ENCODE results near the gene GPR78.

The GPR78 gene

DNA sequence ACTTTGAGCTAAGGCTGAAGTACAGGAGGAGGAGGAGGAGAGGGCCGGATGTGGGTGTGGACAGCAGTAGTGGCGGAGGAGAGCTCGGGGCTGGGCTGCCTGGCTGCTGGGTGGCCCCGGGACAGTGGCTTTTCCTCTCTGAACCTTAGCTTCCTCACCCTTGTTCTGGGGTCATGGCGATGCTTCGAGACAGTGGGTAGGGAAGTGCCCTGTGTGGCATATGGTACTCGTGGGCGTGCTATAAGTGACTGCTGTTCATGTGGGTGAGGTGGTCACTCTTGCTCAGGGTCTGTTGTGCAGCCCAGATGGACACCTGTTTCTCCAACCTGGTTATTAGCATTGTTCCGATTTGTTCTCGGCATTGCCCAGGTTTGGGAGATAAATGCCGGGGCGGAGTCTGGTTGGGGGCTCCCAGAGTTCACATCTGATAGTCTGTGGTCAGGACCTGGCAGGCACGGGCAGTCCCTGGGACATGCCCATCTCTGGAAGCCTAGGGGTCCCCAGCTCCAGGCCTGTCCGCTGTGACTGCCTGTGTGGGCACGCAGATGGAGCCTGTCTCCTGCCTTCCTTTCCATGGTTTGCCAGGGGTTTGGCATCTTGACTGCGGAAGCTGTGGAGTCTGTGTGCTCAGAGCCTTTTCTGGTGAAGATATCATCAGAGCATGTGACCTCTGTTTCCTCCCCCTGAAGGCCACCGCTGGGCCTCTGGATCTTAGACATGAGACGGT is 7.4 kb downstream of the GPR78 start:
- H3F3A ChIP-seq (ENCODE audit: insufficient read depth, low read length), result no peaks in the 10 kb centered on the region
- H3K9me2 ChIP-seq (ENCODE audit: low read depth, low read length), result no peaks in the 10 kb centered on the region
- no peaks in the 10 kb centered on the region for H3K79me2 ChIP-seq (ENCODE audit: insufficient read depth, low read length)
- TF ChIP-seq, protein P1, sequence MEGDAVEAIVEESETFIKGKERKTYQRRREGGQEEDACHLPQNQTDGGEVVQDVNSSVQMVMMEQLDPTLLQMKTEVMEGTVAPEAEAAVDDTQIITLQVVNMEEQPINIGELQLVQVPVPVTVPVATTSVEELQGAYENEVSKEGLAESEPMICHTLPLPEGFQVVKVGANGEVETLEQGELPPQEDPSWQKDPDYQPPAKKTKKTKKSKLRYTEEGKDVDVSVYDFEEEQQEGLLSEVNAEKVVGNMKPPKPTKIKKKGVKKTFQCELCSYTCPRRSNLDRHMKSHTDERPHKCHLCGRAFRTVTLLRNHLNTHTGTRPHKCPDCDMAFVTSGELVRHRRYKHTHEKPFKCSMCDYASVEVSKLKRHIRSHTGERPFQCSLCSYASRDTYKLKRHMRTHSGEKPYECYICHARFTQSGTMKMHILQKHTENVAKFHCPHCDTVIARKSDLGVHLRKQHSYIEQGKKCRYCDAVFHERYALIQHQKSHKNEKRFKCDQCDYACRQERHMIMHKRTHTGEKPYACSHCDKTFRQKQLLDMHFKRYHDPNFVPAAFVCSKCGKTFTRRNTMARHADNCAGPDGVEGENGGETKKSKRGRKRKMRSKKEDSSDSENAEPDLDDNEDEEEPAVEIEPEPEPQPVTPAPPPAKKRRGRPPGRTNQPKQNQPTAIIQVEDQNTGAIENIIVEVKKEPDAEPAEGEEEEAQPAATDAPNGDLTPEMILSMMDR (IDR thresholded peaks at IDR 0.05; ENCODE audit: low read length), result no peak
- TF ChIP-seq EZH2 (IDR thresholded peaks at IDR 0.05; ENCODE audit: borderline replicate concordance, low read length), result no peak
- H3K27ac ChIP-seq (ENCODE audit: low read depth, low read length, poor library complexity, severe bottlenecking), result no peak overlapping the region
- H3K4me2 ChIP-seq (ENCODE audit: low read length), result no peak overlapping the region
- H3K4me1 ChIP-seq (ENCODE audit: insufficient read depth, low read length, severe bottlenecking), result no peaks in the 10 kb centered on the region
- H3K9ac ChIP-seq (ENCODE audit: low read length), result no peak overlapping the region
- H3K36me3 ChIP-seq (ENCODE audit: insufficient read depth, low read length), result no peaks in the 10 kb centered on the region
- H3K27me3 ChIP-seq (ENCODE audit: insufficient read depth, low read length), result no peaks in the 10 kb centered on the region; the same call in 1 of the 2 replicates
- no peak overlapping the region for H2AFZ ChIP-seq (ENCODE audit: low read length)
- no peaks in the 10 kb centered on the region for H3K9me3 ChIP-seq (ENCODE audit: low read length)
- H3K4me3 ChIP-seq (ENCODE audit: low read depth, low read length, poor library complexity, severe bottlenecking), result no peak overlapping the region
- H4K20me1 ChIP-seq (ENCODE audit: insufficient read depth, low read length), result no peaks in the 10 kb centered on the region

DNA sequence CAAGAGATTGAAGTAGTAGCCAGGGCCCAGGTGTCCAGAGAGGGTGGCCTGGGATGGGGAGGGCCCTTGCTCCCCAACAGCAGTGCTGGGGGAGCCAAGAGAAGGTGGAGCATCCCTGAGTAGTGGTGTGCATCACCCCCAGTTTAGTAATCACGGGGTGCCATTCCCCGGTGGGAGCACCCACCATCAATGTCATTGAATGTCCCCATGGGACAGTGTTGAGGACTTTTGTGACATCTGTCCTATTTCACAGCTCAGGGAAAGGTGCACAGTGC is 7.9 kb downstream of the GPR78 start:
- Histone ChIP-seq H3K79me2 (ENCODE audit: insufficient read depth, low read length) (no peaks in the 10 kb centered on the region), H3K4me2 (ENCODE audit: low read length) (no peak overlapping the region), H3K9me2 (ENCODE audit: low read depth, low read length) (no peaks in the 10 kb centered on the region), H3K36me3 (ENCODE audit: insufficient read depth, low read length) (no peaks in the 10 kb centered on the region), H3K27ac (ENCODE audit: low read depth, low read length, poor library complexity, severe bottlenecking) (no peak overlapping the region), H4K20me1 (ENCODE audit: insufficient read depth, low read length) (no peaks in the 10 kb centered on the region), H3K9ac (ENCODE audit: low read length) (no peak overlapping the region), H3K9me3 (ENCODE audit: low read length) (no peaks in the 10 kb centered on the region), H3K4me3 (ENCODE audit: low read depth, low read length, poor library complexity, severe bottlenecking) (no peak overlapping the region), H3K27me3 (ENCODE audit: insufficient read depth, low read length) (no peaks in the 10 kb centered on the region; the same call in 1 of the 2 replicates), H2AFZ (ENCODE audit: low read length) (no peak overlapping the region), H3F3A (ENCODE audit: insufficient read depth, low read length) (no peaks in the 10 kb centered on the region), H3K4me1 (ENCODE audit: insufficient read depth, low read length, severe bottlenecking) (no peaks in the 10 kb centered on the region)
- TF ChIP-seq, protein P1 (IDR thresholded peaks at IDR 0.05; ENCODE audit: low read length), result no peak
- TF ChIP-seq EZH2 (IDR thresholded peaks at IDR 0.05; ENCODE audit: borderline replicate concordance, low read length), result no peak

DNA sequence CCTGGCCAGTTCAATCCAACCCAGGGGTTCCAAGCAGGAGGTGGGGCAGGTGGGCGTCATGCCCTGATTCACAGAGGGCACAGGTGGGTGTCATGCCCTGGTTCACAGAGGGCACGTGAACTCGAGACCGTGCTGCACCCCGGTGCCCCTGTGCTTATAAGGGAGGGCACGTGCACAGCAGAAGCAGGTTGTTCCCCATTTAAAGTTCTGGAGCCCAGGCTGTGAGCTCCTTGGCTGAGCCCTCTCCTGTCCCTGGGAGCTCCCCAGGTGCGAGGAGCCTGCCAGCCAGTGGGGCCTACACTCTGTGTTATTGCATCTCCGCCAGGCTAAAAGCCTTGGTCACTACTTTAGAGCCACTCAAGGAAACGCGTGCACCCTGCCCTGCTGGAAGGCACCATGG is 9.1 kb downstream of the GPR78 start:
- Histone ChIP-seq H3K4me1 (ENCODE audit: insufficient read depth, low read length, severe bottlenecking) (no peaks in the 10 kb centered on the region), H3K4me3 (ENCODE audit: low read depth, low read length, poor library complexity, severe bottlenecking) (no peak overlapping the region), H3F3A (ENCODE audit: insufficient read depth, low read length) (no peaks in the 10 kb centered on the region), H2AFZ (ENCODE audit: low read length) (no peak overlapping the region), H3K9me2 (ENCODE audit: low read depth, low read length) (no peaks in the 10 kb centered on the region), H3K36me3 (ENCODE audit: insufficient read depth, low read length) (no peaks in the 10 kb centered on the region), H3K27ac (ENCODE audit: low read depth, low read length, poor library complexity, severe bottlenecking) (no peak overlapping the region), H4K20me1 (ENCODE audit: insufficient read depth, low read length) (no peaks in the 10 kb centered on the region), H3K27me3 (ENCODE audit: insufficient read depth, low read length) (no peaks in the 10 kb centered on the region; the same call in 1 of the 2 replicates), H3K4me2 (ENCODE audit: low read length) (no peak overlapping the region), H3K79me2 (ENCODE audit: insufficient read depth, low read length) (no peaks in the 10 kb centered on the region), H3K9me3 (ENCODE audit: low read length) (no peaks in the 10 kb centered on the region), H3K9ac (ENCODE audit: low read length) (no peak overlapping the region)
- no peak for TF ChIP-seq EZH2 (IDR thresholded peaks at IDR 0.05; ENCODE audit: borderline replicate concordance, low read length)
- TF ChIP-seq, protein P1 (IDR thresholded peaks at IDR 0.05; ENCODE audit: low read length), result no peak

Data from OCI-LY1 (cell line).